CD4-positive, CD25-positive, alpha-beta regulatory T cell (primary cell): ENCODE data around the gene MCC. TPM values are rescaled to one million over a fixed set of nuclear protein-coding genes. Genes with fewer than 3 reads are reported as not detected.
A peak's percentile ranks its signal among the peaks of the same experiment; 100 is the strongest.

ENCODE experiments used
- ATAC-seq, 2 donors: fragments of 150-1000 bp; cut with Tn5 transposase; one replicate each; pipeline ENCODE4 v1.10.0; 2021; ENCODE audit warnings: low read depth in 2 of 2, moderate number of reproducible peaks in 2 of 2, moderate library complexity in 1 of 2
- DNase-seq, 3 donors: peaks; one replicate each; pipeline versions ENCODE4 v3.0.0 to v3.0.0-alpha.2; 2012 to 2022; ENCODE audit warnings: mixed read lengths in 1 of 3
- H3K27ac ChIP-seq: one replicate; pipeline ENCODE4 v1.7.0; 2013; ENCODE audit warnings: mild to moderate bottlenecking, low read length; ENCODE audit not compliant: insufficient read depth, poor library complexity, severe bottlenecking
- H3K27me3 ChIP-seq: one replicate; pipeline ENCODE4 v1.7.0; 2013; ENCODE audit warnings: low read length; ENCODE audit not compliant: control insufficient read depth, insufficient read depth
- H3K36me3 ChIP-seq: one replicate; pipeline ENCODE4 v1.7.0; 2013; ENCODE audit warnings: mild to moderate bottlenecking, low read length, moderate library complexity; ENCODE audit not compliant: control insufficient read depth, insufficient read depth
- H3K4me1 ChIP-seq: 2 replicates; pipeline ENCODE4 v1.7.0; 2013; ENCODE audit warnings: mild to moderate bottlenecking, low read length; ENCODE audit not compliant: insufficient read depth, control insufficient read depth, poor library complexity, severe bottlenecking
- H3K4me3 ChIP-seq: one replicate; pipeline ENCODE4 v1.7.0; 2013; ENCODE audit warnings: low read depth, mild to moderate bottlenecking, low read length, moderate library complexity
- H3K9me3 ChIP-seq, 2 experiments: 1 replicate in 1 of 2; 2 replicates in 1 of 2; pipeline ENCODE4 v1.7.0; 2013; ENCODE audit warnings: low read length in 2 of 2, mild to moderate bottlenecking in 1 of 2, moderate library complexity in 1 of 2; ENCODE audit not compliant: control insufficient read depth in 2 of 2
- H3K27ac Mint-ChIP-seq, 3 donors: one replicate each; pipeline ENCODE4 v1.8.0; 2020 to 2022; ENCODE audit warnings: mild to moderate bottlenecking in 3 of 3, mixed read lengths in 3 of 3, moderate library complexity in 2 of 3
- H3K27me3 Mint-ChIP-seq: one replicate; pipeline ENCODE4 v1.8.0; 2022; ENCODE audit warnings: mild to moderate bottlenecking, mixed read lengths
- H3K36me3 Mint-ChIP-seq: one replicate; pipeline ENCODE4 v1.8.0; 2020; ENCODE audit warnings: mixed read lengths
- H3K4me1 Mint-ChIP-seq, 4 donors: one replicate each; pipeline ENCODE4 v1.8.0; 2020 to 2022; ENCODE audit warnings: mixed read lengths in 4 of 4, mild to moderate bottlenecking in 1 of 4
- H3K4me3 Mint-ChIP-seq, 4 donors: one replicate each; pipeline ENCODE4 v1.8.0; 2020 to 2022; ENCODE audit warnings: mild to moderate bottlenecking in 4 of 4, mixed read lengths in 4 of 4, moderate library complexity in 3 of 4
- H3K9me3 Mint-ChIP-seq, 7 donors: one replicate each; pipeline ENCODE4 v1.8.0; 2020 to 2022; ENCODE audit warnings: mixed read lengths in 7 of 7, mild to moderate bottlenecking in 3 of 7, moderate library complexity in 2 of 7
- polyA plus RNA-seq, 4 donors: library from polyadenylated mRNA; unstranded; fragments of 300-500 nt; fragmentation: Illumina TruSeq; gene quantifications; one replicate each; pipeline ENCODE4 v1.2.3, GENCODE V29; 2021
- total RNA-seq: library from RNA; stranded (reverse); gene quantifications from one replicate; pipeline ENCODE4 v1.2.3, GENCODE V29; 2022

Gene MCC
- total and polyA plus RNA-seq, 5 donors from 2014 or later, result 0.47 to 11.1 (median 3.4) TPM

- no peak overlapping the region for H3K27ac Mint-ChIP-seq
Measured at GRCh38 chr5:113226116-113226736, 262.0 kb downstream of the MCC start.

GRCh38 chr5:113225259-113225658 lies 263.0 kb downstream of the MCC start:
- Histone ChIP-seq H3K4me1 (no peaks in the 10 kb centered on the region), H3K9me3 (no peaks in the 10 kb centered on the region), H3K4me3 (no peak overlapping the region), H3K27ac (no peak overlapping the region), H3K36me3 (no peaks in the 10 kb centered on the region), H3K27me3 (peaks cover 3% of the 10 kb centered on the region)
- Mint-ChIP-seq H3K4me3 (no peak overlapping the region), H3K27ac (peak overlapping the region in 1 of 3 donors; percentile 0), H3K4me1 (no peaks in the 10 kb centered on the region), H3K27me3 (no peaks in the 10 kb centered on the region), H3K9me3 (peaks cover 0 to 3% (median 0%) of the 10 kb centered on the region in 7 donors), H3K36me3 (no peaks in the 10 kb centered on the region)
- no peak for DNase-seq
- no peak for ATAC-seq

More at GRCh38 chr5:113226116-113226736, 262.0 kb downstream of the MCC start:
- H3K36me3 Mint-ChIP-seq, result no peaks in the 10 kb centered on the region
- no peaks in the 10 kb centered on the region for H3K27me3 Mint-ChIP-seq
- no peak overlapping the region for H3K27ac ChIP-seq
- H3K4me3 ChIP-seq, result no peak overlapping the region
- DNase-seq (no peak), ATAC-seq (no peak)
- no peaks in the 10 kb centered on the region for H3K36me3 ChIP-seq
- H3K9me3 Mint-ChIP-seq, result peaks cover 0 to 3% (median 0%) of the 10 kb centered on the region in 7 donors
- no peaks in the 10 kb centered on the region for H3K4me1 ChIP-seq
- H3K9me3 ChIP-seq, result no peaks in the 10 kb centered on the region
- H3K4me3 Mint-ChIP-seq, result no peak overlapping the region
- no peaks in the 10 kb centered on the region for H3K4me1 Mint-ChIP-seq
- H3K27me3 ChIP-seq, result peaks cover 3% of the 10 kb centered on the region

DNA sequence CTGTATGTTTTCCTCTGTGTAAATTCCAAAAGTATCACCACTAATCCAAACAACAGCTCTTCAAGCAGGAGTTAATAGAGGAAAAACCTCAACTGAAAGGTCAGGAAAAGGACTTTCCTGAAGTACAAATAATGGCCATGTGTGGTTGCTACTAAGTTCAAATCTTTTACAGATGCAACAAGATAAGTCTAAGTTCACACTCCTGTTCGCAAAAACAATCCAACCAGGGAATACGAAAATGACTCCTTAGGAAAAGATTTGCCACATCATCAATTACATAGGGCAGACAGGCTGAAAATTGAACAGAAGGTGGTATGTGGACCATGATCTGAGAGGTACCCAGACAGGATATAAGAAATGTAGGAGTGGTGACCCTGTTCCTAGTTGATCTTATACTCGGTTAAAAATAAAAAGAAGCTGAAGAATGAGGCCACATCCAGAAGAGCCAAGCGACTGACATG lies 263.6 kb downstream of the MCC start:
- no peak overlapping the region for H3K27ac Mint-ChIP-seq
- H3K4me3 Mint-ChIP-seq, result no peak overlapping the region
- H3K4me1 Mint-ChIP-seq, result no peaks in the 10 kb centered on the region
- Histone ChIP-seq H3K27me3 (peaks cover 3% of the 10 kb centered on the region), H3K4me3 (no peak overlapping the region), H3K9me3 (no peaks in the 10 kb centered on the region), H3K27ac (no peak overlapping the region), H3K4me1 (no peaks in the 10 kb centered on the region), H3K36me3 (no peaks in the 10 kb centered on the region)
- ATAC-seq (no peak), DNase-seq (no peak)
- H3K36me3 Mint-ChIP-seq, result no peaks in the 10 kb centered on the region
- no peaks in the 10 kb centered on the region for H3K27me3 Mint-ChIP-seq
- peaks cover 0 to 3% (median 0%) of the 10 kb centered on the region in 7 donors for H3K9me3 Mint-ChIP-seq

DNA sequence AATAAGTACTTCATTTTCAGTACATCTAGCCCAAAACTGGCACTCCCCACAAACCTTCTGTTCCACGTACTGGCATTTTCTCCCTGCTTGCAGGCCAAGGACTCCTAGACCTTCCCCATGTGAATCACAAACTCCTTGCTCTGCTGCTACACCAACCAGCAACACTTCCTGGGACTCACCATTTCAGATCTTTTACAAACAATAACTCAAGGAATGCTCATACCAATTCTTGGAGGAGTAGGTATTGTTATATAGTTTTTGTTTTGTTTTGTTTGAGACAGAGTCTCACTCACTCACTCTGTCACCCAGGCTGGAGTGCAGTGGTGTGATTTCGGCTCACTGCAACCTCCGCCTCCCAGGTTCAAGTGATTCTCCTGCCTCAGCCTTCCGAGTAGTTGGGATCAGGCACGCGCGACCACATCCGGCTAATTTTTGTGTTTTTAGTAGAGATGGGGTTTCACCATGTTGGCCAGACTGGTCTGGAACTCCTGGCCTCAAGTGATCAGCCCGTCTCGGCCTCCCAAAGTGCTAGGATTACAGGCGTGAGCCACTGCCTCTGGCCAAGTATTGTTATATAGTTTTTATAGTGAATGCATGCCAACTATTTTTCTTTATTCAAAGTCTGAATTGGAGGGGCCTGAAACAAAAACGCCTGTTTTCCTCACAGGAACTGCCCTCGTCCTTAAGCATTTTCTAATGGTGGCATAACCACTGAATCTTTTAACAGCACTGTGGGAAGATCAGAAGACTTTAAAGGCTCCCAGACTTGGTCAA lies 264.2 kb downstream of the MCC start:
- no peak overlapping the region for H3K27ac Mint-ChIP-seq
- no peak overlapping the region for H3K4me3 ChIP-seq
- H3K4me3 Mint-ChIP-seq, result no peak overlapping the region
- H3K27ac ChIP-seq, result no peak overlapping the region
- no peaks in the 10 kb centered on the region for H3K27me3 ChIP-seq
- H3K36me3 Mint-ChIP-seq, result no peaks in the 10 kb centered on the region
- DNase-seq (no peak), ATAC-seq (no peak)
- peaks cover 0 to 3% (median 0%) of the 10 kb centered on the region in 7 donors for H3K9me3 Mint-ChIP-seq
- no peaks in the 10 kb centered on the region for H3K4me1 ChIP-seq
- no peaks in the 10 kb centered on the region for H3K27me3 Mint-ChIP-seq
- no peaks in the 10 kb centered on the region for H3K4me1 Mint-ChIP-seq
- no peaks in the 10 kb centered on the region for H3K9me3 ChIP-seq
- no peaks in the 10 kb centered on the region for H3K36me3 ChIP-seq

GRCh38 chr5:113223315-113223714 lies 264.9 kb downstream of the MCC start:
- H3K27ac Mint-ChIP-seq, result no peak overlapping the region
- ATAC-seq (no peak), DNase-seq (no peak)
- H3K27ac ChIP-seq, result no peak overlapping the region
- no peaks in the 10 kb centered on the region for H3K9me3 ChIP-seq
- no peaks in the 10 kb centered on the region for H3K36me3 ChIP-seq
- no peaks in the 10 kb centered on the region for H3K4me1 Mint-ChIP-seq
- H3K27me3 ChIP-seq, result no peaks in the 10 kb centered on the region
- no peak overlapping the region for H3K4me3 ChIP-seq
- H3K27me3 Mint-ChIP-seq, result no peaks in the 10 kb centered on the region
- H3K4me3 Mint-ChIP-seq, result no peak overlapping the region
- no peaks in the 10 kb centered on the region for H3K4me1 ChIP-seq
- H3K36me3 Mint-ChIP-seq, result no peaks in the 10 kb centered on the region
- peaks cover 0 to 3% (median 0%) of the 10 kb centered on the region in 7 donors for H3K9me3 Mint-ChIP-seq

GRCh38 chr5:113221294-113222176 lies 266.7 kb downstream of the MCC start:
- Histone ChIP-seq H3K27ac (no peak overlapping the region), H3K9me3 (no peaks in the 10 kb centered on the region), H3K4me3 (no peak overlapping the region), H3K4me1 (no peaks in the 10 kb centered on the region), H3K36me3 (no peaks in the 10 kb centered on the region), H3K27me3 (no peaks in the 10 kb centered on the region)
- Mint-ChIP-seq H3K4me3 (no peak overlapping the region), H3K9me3 (peaks cover 0 to 3% (median 0%) of the 10 kb centered on the region in 7 donors), H3K27ac (no peak overlapping the region), H3K4me1 (no peaks in the 10 kb centered on the region), H3K36me3 (no peaks in the 10 kb centered on the region), H3K27me3 (no peaks in the 10 kb centered on the region)
- ATAC-seq (no peak), DNase-seq (no peak)

- H3K27me3 Mint-ChIP-seq, result no peaks in the 10 kb centered on the region
- H3K27ac Mint-ChIP-seq, result no peak overlapping the region
- Histone ChIP-seq H3K4me3 (no peak overlapping the region), H3K9me3 (no peaks in the 10 kb centered on the region), H3K27me3 (no peaks in the 10 kb centered on the region), H3K4me1 (no peaks in the 10 kb centered on the region), H3K27ac (no peak overlapping the region), H3K36me3 (no peaks in the 10 kb centered on the region)
- no peak overlapping the region for H3K4me3 Mint-ChIP-seq
- peaks cover 0 to 3% (median 0%) of the 10 kb centered on the region in 4 donors for H3K4me1 Mint-ChIP-seq
- no peaks in the 10 kb centered on the region for H3K9me3 Mint-ChIP-seq
- no peak for ATAC-seq
- no peak for DNase-seq
- H3K36me3 Mint-ChIP-seq, result no peaks in the 10 kb centered on the region
Measured at GRCh38 chr5:113219695-113220094, 268.6 kb downstream of the MCC start.
